Stimulated activated CD4-positive, alpha-beta T cell treated with anti-CD3 and anti-CD28 coated beads, Interleukin-4, amount 100 ng/mL, for 48 hours (primary cell): ENCODE measurements around the gene ECSCR.
"Not testable (repeated sequence)": the region's sequence is repeated elsewhere in the genome, so short reads cannot be mapped to it uniquely, and the experiment has no call there.

ENCODE experiments used
- DNase-seq, 2 donors: peaks; one replicate each; pipeline ENCODE4 v3.0.0-alpha.2; 2020; ENCODE audit warnings: low read depth in 2 of 2

The ECSCR gene, protein sequence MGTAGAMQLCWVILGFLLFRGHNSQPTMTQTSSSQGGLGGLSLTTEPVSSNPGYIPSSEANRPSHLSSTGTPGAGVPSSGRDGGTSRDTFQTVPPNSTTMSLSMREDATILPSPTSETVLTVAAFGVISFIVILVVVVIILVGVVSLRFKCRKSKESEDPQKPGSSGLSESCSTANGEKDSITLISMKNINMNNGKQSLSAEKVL

DNA sequence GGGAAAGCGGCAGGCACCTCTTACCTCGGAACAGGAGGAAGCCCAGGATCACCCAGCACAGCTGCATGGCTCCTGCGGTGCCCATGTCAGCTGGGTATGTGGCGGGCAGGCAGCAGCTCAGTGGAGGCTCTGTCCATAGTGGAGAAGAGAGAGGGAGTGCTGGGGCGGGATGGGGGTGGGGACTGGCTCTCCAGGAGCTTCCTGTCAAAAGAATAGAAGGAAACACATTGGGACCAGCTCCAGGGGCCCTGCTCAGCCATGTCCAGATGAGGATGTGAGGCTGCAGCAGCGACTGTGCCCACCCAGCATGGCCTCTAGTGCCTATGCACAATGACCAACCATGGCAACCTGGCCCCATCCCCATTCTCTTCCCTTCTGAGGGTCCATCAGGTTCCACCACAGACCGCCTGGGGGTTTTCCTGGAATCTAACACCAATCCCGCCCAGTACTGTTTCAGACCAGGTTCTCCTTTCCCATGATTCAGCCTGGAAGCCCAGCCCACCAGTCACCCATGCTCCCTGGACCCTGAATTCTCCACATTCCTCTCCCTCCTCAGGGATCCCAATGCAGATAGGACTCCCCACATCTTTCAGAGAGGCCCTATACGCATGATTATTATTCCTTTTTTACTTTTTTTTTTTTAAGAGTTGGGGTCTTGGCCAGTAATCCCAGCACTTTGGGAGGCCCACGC lies at the start of gene ECSCR:
TSS of gene ECSCR (minus strand) at position 158 of the 691 bp plus-strand sequence. CDS start at position 85, 73 bp downstream.
- DNase-seq, result no peak

DNA sequence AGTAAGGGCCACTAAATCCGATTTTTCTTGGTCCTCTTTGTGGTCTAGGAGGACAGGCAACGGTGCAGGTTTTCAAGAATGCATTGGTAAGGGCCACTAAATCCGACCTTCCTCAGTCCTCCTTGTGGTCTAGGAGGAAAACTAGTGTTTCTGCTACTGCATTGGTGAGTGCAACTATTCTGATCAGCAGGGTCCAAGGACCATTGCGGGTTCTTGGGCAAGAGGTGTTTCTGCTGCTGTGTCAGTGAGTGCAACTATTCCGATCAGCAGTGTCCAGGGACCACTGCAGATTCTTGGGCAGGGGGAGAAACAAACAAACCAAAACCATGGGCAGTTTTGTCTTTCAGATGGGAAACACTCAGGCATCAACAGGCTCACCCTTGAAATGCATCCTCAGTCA lies 42.2 kb upstream of the ECSCR start:
- not testable (repeated sequence) for DNase-seq

DNA sequence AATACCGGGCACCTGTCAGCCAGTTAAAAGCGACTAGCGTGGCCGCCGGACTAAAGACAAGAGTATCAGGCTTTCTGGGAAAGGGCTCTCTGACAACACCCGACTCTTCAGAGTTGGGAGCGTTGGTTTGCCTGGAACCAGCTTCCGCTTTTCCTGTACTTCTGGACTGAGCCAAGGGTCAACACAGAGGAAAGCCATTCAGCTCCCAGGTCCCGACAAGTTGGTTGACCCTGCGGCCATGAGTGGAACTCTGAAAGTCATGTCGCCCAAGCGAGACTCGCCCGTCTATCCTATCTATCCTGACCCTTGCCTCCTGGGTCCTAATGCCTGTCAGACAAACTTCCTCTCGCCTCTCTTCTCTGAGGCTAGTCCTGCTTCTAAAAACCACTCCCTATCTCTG lies 41.3 kb upstream of the ECSCR start:
- not testable (repeated sequence) for DNase-seq

DNA sequence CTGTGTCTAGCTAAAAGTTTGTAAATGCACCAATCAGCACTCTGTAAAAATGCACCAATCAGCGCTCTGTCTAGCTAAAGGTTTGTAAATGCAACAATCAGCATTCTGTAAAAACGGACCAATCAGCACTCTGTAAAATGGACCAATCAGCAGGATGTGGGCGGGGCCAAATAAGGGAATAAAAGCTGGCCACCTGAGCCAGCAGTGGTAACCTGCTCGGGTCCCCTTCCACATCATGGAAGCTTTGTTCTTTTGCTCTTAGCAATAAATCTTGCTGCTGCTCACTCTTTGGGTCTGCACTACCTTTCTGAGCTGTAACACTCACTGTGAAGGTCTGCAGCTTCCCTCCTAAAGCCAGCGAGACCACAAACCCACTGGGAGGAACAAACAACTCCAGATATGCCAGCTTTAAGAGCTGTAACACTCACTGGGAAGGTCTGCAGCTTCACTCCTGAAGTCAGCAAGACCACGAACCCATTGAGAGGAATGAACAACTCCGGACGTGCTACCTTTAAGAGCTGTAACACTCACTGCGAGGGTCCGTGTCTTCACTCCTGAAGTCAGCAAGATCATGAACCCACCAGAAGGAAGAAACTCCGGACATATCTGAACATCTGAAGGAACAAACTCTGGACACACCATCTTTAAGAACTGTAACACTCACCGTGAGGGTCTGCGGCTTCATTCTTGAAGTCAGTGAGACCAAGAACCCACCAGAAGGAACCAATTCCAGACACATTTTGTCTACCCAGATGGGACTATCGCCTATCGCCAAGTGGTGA lies 40.7 kb upstream of the ECSCR start:
- not testable (repeated sequence) for DNase-seq

DNA sequence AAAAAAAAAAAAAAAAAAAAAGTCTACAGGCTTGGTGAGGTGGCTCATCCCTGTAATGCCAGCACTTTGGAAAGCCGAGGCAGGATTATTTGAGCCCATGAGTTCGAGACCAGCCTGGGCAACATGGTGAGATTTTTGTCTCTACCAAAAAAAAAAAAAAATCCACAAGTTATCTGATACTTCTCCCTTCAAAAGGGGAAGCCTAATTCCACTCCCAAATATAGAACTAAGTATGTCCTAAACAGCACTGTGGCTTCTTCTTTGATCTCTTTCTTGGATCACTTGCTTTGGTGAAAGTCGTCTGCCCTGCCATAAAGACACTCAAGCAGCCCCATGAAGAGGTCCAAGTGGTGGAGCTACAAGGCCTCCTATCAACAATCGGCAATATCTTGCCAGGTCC lies 38.8 kb upstream of the ECSCR start:
- no peak for DNase-seq

DNA sequence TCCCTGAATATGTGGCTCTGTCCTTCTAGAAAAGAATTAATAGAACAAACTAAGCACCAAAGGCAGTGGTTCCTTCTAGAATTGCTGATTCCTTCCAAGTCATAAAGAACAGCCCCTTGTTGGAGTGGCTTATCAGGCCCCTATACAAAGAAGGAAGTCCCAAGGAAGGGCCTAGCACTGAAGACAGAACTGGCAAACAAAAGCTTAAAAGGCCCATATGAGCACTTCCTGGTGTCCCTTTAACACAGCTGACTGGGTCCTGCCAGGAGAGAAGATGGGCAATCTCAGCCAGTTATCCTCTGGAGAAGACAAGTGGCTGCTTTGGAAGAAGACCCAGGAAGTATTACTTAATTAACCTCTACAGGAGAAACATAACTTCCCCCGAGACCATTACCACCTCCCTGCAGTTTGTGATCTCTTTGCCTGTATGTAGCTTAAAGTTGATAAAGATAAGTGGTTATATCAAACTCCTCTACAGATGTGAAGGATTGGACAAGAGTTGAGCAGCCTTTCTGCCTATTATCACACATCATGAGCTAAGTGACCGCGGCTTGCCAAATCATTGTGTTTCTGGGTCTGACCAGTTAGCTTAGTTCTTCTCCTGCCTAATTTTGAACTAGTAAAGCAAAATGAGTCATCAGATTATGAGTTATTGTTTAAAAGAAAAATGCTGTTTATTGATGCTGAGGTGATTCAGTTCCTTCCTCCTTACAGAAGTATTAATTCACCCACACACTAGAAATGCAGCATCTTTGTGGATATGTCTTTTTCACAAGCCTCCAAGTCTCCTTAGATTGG lies 33.3 kb upstream of the ECSCR start:
- no peak for DNase-seq

DNA sequence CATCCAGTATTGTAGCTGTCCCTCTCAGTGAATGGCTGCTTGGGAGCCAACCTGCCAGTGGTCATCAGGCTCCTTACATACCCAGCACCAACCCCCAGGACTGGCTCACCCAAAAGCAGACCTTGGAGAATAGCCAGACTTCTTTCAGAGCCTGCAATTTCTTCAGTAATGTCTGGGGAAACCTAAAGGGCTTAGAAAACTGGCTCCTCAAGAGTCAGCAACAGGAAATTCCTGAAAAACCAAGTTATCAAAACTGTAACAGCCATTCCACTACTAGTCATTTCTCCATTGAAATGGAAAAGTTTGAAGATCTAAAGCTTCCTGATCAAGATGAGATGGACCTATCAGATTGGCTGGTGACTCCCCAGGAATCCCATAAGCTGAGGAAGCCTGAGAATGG lies 32.3 kb upstream of the ECSCR start:
- no peak for DNase-seq

DNA sequence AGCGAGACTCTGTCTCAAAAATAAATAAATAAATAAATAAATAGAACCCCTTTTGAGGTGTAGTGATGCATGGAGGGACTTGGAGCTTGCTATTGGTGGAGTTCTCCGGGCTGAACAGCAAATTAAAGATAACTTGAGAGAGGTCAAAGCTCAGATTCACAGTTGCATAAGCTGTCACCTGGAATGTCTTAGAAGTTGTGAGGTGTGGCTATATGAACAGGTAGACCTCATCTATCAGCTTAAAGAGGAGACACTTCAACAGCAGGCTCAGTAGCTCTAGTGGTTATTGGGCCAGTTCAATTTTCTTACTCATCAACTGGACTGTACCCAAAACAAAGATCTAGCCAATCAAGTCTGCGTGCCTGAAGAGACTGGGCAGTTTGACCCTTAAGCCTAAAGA lies 31.7 kb upstream of the ECSCR start:
- no peak for DNase-seq

DNA sequence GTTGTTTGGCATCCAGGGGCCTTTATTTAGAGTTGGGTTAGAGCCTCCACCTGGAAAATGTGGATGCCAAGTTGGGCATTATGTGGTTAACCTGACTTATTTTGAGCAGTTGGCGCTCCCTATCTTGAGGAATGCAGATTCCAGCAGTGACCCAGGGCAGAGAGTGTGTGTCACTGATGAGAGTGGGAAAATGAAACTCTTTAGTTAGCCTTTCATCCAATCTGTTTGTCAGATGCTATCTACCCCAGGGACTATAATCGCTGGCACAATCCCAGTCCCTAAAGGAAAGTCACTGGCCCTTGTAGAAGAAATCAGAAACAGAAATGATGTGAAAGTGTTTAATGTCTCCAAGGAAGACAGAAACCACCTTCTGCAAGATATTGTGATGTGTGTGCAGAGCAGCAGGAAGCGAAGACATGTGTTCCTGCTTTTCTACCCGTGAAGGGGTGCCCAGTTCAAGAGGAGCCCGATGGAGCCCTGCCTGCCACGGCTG lies 30.2 kb upstream of the ECSCR start:
- no peak for DNase-seq

DNA sequence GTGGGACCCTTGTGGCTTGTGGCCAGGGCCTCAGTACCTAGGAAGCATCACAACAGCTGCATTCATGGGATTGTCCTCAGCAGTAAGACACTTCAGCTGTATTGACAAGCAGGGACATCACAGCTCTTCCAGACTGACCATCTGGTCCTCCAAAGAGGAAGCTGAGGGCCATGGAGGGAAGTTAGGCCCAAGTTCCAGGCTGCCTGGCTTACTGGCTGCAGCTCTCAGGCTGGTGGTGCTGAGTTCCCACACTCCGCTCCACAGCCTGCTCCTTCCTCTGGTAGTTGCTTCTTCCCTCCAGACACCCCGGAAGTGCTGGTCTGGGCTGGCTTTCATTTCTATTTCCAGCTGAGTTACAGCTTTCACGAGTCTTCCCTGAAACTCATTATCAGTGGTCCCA lies 25.7 kb upstream of the ECSCR start:
- DNase-seq, result no peak

DNA sequence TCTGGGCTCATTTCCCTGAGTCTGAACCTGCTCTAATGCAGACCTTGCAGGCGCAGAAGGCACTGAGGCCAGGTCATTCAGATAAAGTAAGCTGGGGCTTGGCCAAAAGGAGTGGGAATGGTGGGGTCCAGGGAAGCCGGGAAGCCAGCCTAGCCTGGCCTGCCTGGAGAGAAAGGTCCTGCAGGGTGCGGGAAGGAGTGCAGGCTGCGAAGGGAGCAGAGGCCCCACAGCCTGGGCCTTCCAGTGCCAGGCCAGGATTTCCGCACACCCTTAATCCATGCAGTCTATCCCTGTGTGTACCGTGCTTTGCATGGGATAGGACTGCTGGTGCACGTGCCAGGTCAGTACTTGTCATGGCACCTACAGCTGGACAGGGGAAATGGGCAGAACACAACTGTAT lies 23.7 kb upstream of the ECSCR start:
- no peak for DNase-seq

DNA sequence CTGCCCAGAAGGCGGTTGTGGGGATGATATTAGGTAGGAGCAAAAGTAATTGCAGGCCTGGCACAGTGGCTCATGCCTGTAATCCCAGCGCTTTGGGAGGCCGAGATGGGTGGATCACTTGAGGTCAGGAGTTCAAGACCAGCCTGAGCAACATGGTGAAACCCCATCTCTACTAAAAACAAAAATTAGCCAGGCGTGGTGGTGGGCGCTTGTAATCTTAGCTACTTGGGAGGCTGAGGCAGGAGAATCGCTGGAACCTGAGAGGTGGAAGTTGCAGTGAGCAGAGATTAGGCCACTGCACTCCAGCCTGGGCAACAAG lies 20.3 kb upstream of the ECSCR start:
- not testable (repeated sequence) for DNase-seq

DNA sequence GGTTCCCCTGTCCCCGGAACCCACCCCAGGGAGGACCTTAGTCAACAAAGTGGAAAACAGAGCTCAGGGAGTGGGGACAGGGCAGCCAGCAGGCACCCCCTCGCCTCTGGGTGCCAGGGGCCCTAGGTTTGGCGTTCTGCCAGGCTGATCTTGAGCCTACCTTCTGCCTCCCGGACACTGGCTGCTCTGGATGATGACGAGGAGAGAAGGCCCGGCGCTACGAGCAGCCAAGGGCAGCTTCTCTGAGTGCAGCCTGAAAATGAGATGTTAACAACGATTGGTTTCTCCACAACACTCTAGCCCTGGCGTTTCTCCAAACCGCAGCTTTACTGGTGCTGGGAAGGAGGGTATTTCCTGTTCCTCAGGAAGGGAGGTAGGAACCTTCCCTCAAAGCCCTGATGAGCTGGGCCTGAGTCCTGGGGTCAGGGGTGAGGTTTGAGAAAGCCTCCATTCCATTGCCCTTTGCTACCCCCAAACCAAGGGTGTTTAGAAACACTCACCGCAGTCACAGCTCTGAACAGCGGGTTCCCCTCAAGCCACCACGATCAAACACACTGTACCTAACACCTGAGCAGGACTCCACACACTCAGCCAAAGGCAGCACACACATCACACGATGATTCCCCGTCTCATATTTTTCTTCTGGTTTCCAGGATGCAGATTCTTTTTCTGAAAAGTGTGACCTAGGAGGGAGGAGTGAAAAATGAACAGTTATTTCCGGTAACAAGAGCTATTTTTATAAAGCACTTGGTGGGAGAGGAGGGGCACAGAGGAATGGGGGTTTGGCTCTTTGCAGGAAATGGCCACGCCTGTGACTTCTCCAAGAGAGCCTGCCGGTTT lies 19.7 kb upstream of the ECSCR start, which contains the start of gene STING1:
TSS of gene STING1 (minus strand) at position 709 of the 840 bp plus-strand sequence. CDS start 1,054 bp downstream, outside the sequence.
- peak; percentile 49 to 67 for DNase-seq

DNA sequence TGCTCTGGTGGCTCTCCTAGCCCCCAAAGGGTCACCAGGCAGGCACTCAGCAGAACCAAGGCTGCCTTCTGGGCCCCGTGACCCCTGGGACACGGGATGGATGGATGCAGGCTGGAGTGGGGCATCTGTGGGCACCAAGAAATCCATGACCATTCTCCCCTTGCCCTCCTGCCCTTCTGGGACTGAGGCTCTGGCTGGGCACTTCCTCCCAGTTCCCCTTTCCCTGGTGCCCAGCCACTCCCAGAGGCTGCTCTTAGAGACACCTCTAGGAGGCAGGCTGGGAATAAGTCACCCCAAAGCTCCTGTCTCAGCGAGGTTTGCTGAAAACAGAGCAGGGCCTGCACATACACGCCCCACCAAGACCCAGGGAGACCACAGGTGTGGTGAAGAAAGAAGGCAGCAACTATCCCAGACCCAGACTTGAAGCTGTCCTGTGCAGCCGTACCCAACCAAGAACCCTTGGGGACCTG lies 19.1 kb upstream of the ECSCR start:
- no peak for DNase-seq

DNA sequence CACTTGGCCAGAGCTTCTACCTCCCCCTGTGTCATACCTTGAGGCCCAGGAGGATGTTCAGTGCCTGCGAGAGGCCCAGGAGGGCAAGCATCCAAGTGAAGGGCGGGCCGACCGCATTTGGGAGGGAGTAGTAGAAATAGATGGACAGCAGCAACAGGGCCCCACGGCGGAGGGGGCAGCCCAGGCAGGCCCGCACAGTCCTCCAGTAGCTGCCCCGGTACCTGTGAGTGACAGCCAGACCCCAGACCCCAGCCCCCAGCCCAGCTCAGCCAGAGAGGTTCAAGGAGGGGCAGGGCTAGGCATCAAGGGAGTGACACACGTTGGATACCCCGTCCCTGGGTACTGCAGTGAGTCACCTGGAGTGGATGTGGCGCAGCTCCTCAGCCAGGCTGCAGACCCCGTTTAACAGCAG lies 18.6 kb upstream of the ECSCR start:
- no peak for DNase-seq

DNA sequence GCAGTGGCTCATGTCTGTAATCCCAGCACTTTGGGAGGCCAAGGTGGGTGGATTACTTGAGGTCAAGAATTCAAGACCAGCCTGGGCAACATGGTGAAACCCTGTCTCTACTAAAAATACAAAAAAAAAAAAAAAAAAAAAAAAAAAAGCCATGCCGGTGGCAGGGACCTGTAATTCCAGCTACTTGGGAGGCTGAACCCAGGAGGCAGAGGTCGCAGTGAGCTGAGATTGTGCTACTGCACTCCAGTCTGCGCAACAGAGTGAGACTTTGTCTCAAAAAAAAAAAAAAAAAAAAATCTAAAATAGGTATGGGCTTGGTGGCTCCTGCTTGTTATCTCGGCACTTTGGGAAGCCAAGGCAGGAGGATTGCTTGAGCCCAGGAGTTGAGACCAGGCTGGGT lies 17.2 kb upstream of the ECSCR start:
- DNase-seq, result not testable (repeated sequence)

DNA sequence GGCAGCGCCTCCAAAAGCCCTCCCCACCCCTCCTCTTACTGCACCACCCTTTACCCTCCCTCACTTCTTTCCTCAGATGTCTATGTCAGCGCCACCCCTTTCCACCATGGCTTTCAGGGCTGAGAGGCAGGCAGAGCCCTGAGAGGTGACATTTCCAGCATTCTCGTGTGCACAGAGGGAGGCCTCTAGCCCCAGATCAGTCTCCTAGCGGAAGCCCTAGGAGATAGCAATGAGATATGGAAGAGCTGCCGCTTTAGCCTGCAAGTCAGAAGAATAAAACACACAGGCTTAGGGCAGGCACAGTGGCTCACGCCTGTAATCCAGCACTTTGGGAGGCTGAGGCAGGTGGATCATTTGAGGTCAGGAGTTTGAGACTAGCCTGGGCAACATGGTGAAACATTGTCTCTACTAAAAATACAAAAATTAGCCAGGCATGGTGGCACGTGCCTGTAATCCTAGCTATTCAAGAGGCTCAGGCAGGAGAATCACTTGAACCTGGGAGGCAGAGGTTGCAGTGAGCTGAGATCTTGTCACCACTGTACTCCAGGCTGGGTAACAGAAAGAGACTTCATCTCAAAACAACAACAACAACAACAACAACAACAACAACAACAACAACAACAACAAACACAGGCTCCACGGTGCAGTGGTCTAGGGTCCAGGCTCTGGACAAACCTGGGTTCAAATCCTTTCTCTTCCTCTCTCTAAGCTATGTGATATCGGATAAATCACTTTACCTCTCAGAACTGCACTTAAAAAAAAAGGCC lies 16.3 kb upstream of the ECSCR start:
- DNase-seq, result not testable (repeated sequence)

DNA sequence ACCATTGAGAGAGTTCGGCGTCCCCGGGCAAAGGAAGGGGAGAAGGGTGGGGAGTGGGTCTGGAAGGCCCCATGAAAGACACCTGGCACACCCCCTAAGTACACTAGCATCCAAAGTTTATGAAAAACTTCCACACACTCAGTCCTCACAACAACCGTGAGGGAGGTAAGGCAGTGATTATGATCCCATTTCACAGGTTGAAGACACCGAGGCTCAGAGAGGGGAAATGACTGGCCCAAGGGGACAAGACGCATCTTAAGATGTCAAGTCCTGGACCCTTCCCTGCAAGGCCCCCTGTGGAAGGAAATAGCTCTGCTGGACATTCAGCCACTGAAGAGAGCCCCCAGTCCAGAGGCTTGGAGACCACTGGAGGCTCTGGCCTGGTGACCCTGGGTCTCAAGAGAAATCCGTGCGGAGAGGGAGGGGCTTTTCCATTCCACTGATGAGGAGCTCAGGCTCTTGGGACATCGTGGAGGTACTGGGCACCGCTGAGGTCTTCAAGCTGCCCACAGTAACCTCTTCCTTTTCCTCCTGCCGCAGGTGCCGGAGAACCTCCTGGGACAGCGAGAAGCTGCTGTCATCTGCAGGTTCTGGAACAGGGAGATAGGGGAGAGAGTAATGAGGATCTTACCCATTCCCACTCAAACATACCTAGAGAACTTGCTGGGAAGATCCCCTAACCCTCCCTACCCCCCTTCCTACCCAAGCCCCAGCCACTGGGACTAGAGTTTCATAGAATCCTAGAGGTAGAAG lies 13.5 kb upstream of the ECSCR start:
- DNase-seq, result no peak
